Stimulated activated CD4-positive, alpha-beta T cell treated with anti-CD3 and anti-CD28 coated beads, Interleukin-4, amount 100 ng/mL, for 24 hours (primary cell): ENCODE measurements around the gene MMP10.
"Not testable (repeated sequence)": the region's sequence is repeated elsewhere in the genome, so short reads cannot be mapped to it uniquely, and the experiment has no call there.

ENCODE experiments used
- DNase-seq: peaks from one replicate; pipeline ENCODE4 v3.0.0-alpha.2; 2020

MMP10 gene

GRCh38 chr11:102783016-102783415, 2.6 kb upstream of the MMP10 start:
- no peak for DNase-seq

GRCh38 chr11:102781676-102782075, 1.2 kb upstream of the MMP10 start:
- no peak for DNase-seq

- DNase-seq = no peak
Measured at GRCh38 chr11:102776454-102776853, 4.0 kb downstream of the MMP10 start.

GRCh38 chr11:102773386-102773785, 7.0 kb downstream of the MMP10 start:
- DNase-seq = no peak

GRCh38 chr11:102771351-102771750, 9.1 kb downstream of the MMP10 start:
- DNase-seq = no peak

- no peak for DNase-seq
Measured at GRCh38 chr11:102770191-102770590, 10.2 kb downstream of the MMP10 start.

- no peak for DNase-seq
Measured at GRCh38 chr11:102767800-102768199, 12.6 kb downstream of the MMP10 start.

- DNase-seq = no peak
Measured at GRCh38 chr11:102763440-102763839, 17.0 kb downstream of the MMP10 start.

- DNase-seq = no peak
Measured at GRCh38 chr11:102762361-102762767, 18.1 kb downstream of the MMP10 start.

- DNase-seq = no peak
Measured at GRCh38 chr11:102761646-102762238, 18.7 kb downstream of the MMP10 start.

GRCh38 chr11:102760344-102761035, 19.9 kb downstream of the MMP10 start:
- DNase-seq = no peak

- no peak for DNase-seq
Measured at GRCh38 chr11:102757823-102758549, 22.4 kb downstream of the MMP10 start.

GRCh38 chr11:102753267-102753666, 27.2 kb downstream of the MMP10 start:
- no peak for DNase-seq

- DNase-seq = no peak
Measured at GRCh38 chr11:102751673-102752072, 28.8 kb downstream of the MMP10 start.

GRCh38 chr11:102749101-102749722, 31.2 kb downstream of the MMP10 start:
- DNase-seq = no peak

- DNase-seq = not testable (repeated sequence)
Measured at GRCh38 chr11:102746746-102747578, 33.5 kb downstream of the MMP10 start.

- no peak for DNase-seq
Measured at GRCh38 chr11:102734650-102735049, 45.8 kb downstream of the MMP10 start.

GRCh38 chr11:102733232-102733875, 47.1 kb downstream of the MMP10 start:
- peak; percentile 32 for DNase-seq

GRCh38 chr11:102730944-102731343, 49.5 kb downstream of the MMP10 start:
- not testable (repeated sequence) for DNase-seq

GRCh38 chr11:102729849-102730815, 50.3 kb downstream of the MMP10 start:
- DNase-seq = no peak

- no peak for DNase-seq
Measured at GRCh38 chr11:102727890-102728289, 52.5 kb downstream of the MMP10 start.
